WTC11 (cell line): ENCODE data around the gene MDK.

Source experiments
- ATF2 ChIP-seq: sonication (generic); formaldehyde crosslinking; IDR thresholded peaks from 2 replicates; pipeline ENCODE4 v1.8.1; 2022; ENCODE audit warnings: low read depth, missing genetic modification reagents, borderline replicate concordance
- CREM ChIP-seq: sonication (generic); formaldehyde crosslinking; IDR thresholded peaks from 2 replicates; pipeline ENCODE4 v1.8.1; 2022; ENCODE audit warnings: mild to moderate bottlenecking, missing genetic modification reagents, moderate library complexity
- CTCF ChIP-seq: fragments of 200-600 bp; IDR thresholded peaks from 2 replicates; pipeline ENCODE4 v1.8.0; 2022; ENCODE audit warnings: antibody characterized with exemption
- E2F5 ChIP-seq: sonication (generic); formaldehyde crosslinking; IDR thresholded peaks from 2 replicates; pipeline ENCODE4 v1.8.1; 2022; ENCODE audit warnings: mild to moderate bottlenecking, moderate library complexity, missing genetic modification reagents
- MAX ChIP-seq: sonication (generic); formaldehyde crosslinking; IDR thresholded peaks from 2 replicates; pipeline ENCODE4 v1.8.0; 2022; ENCODE audit warnings: mild to moderate bottlenecking, missing genetic modification reagents
- MXD4 ChIP-seq: fragments of 250-450 bp; sonication (Bioruptor Pico); IDR thresholded peaks from 2 replicates; pipeline ENCODE4 v1.8.0; 2021; ENCODE audit warnings: mild to moderate bottlenecking, moderate library complexity, borderline replicate concordance
- USF1 ChIP-seq: sonication (generic); formaldehyde crosslinking; IDR thresholded peaks from 2 replicates; pipeline ENCODE4 v1.8.0; 2022; ENCODE audit warnings: mild to moderate bottlenecking, missing genetic modification reagents
- ZNF121 ChIP-seq: sonication (generic); formaldehyde crosslinking; IDR thresholded peaks from 2 replicates; pipeline ENCODE4 v1.8.0; 2023; ENCODE audit warnings: missing genetic modification reagents
- ZNF396 ChIP-seq: fragments of 250-450 bp; sonication (Bioruptor Pico); IDR thresholded peaks from 2 replicates; pipeline ENCODE4 v1.8.0; 2021; ENCODE audit warnings: mild to moderate bottlenecking, moderate library complexity, borderline replicate concordance
- ZNF425 ChIP-seq: fragments of 250-450 bp; sonication (Bioruptor Pico); conservative IDR thresholded peaks from 2 replicates; pipeline ENCODE4 v1.9.0; 2021; ENCODE audit warnings: mild to moderate bottlenecking

GRCh38 chr11:46332093-46332567 is 49.3 kb upstream of the MDK start:
- TF ChIP-seq CTCF (no peak), ATF2 (CRISPR knock-in tag) (no peak), CREM (CRISPR knock-in tag) (no peak), MAX (no peak), USF1 (CRISPR knock-in tag) (no peak), E2F5 (CRISPR knock-in tag) (no peak), ZNF121 (no peak), MXD4 (CRISPR knock-in tag) (no peak), ZNF396 (CRISPR knock-in tag) (no peak), ZNF425 (CRISPR knock-in tag) (no peak)
